Esophagus muscularis mucosa (tissue), 4 donors: Measurements from ENCODE around the gene PSMB8. TPM values are rescaled to one million over a fixed set of nuclear protein-coding genes. Genes with fewer than 3 reads are reported as not detected.
A peak's percentile ranks its signal among the peaks of the same experiment; 100 is the strongest.
"Not testable (repeated sequence)": the region's sequence is repeated elsewhere in the genome, so short reads cannot be mapped to it uniquely, and the experiment has no call there.

Experiments
- DNase-seq: peaks from one replicate; pipeline ENCODE4 v3.0.0-alpha.2; 2017; ENCODE audit errors: extremely low spot score
- H3K27ac ChIP-seq, 4 donors: fragments of 200-600 bp; sonication (generic); replicated peaks in 1 of 4; 1 replicate in 3 of 4; 2 replicates in 1 of 4; pipeline ENCODE4 v1.5.1; 2016 to 2019; ENCODE audit warnings: mild to moderate bottlenecking in 1 of 4
- H3K27me3 ChIP-seq, 4 donors: fragments of 200-600 bp; sonication (generic); one replicate each; pipeline versions ENCODE4 v1.5.1 to v1.6.0; 2016 to 2019
- H3K36me3 ChIP-seq, 4 donors: fragments of 200-600 bp; sonication (generic); one replicate each; pipeline ENCODE4 v1.5.1; 2016 to 2019
- H3K4me1 ChIP-seq, 4 donors: fragments of 200-600 bp; sonication (generic); one replicate each; pipeline ENCODE4 v1.5.1; 2016 to 2019
- H3K4me3 ChIP-seq, 4 donors: fragments of 200-600 bp; sonication (generic); 1 replicate in 2 of 4; 2 replicates in 2 of 4; pipeline ENCODE4 v1.5.1; 2016 to 2019; ENCODE audit warnings: mild to moderate bottlenecking in 4 of 4, moderate library complexity in 1 of 4
- H3K9me3 ChIP-seq, 4 donors: fragments of 200-600 bp; sonication (generic); 1 replicate in 3 of 4; 2 replicates in 1 of 4; pipeline ENCODE4 v1.5.1; 2016 to 2019
- EP300 ChIP-seq: sonication (generic); formaldehyde crosslinking; IDR thresholded peaks from one replicate; pipeline ENCODE4 v1.6.1; 2017; ENCODE audit warnings: antibody characterized with exemption
- POLR2A ChIP-seq: fragments of 450-650 bp; IDR thresholded peaks from one replicate; pipeline ENCODE4 v1.6.1; 2017; ENCODE audit warnings: antibody characterized with exemption, moderate library complexity, mild to moderate bottlenecking, low read depth
- POLR2AphosphoS5 ChIP-seq, 2 donors: sonication (generic); formaldehyde crosslinking; IDR thresholded peaks; one replicate each; pipeline ENCODE4 v1.6.1; 2017; ENCODE audit warnings: antibody characterized with exemption in 2 of 2
- WGBS: methylation state at CpG from one replicate; pipeline ENCODE4 v1.1.5; 2018; 5-methylcytosine and 5-hydroxymethylcytosine counted together
- intact Hi-C: fragments of 100-400 bp; cut with DNase I; formaldehyde crosslinking; loops from one replicate; pipeline ENCODE4 v1.15.1; 2023
- total RNA-seq, 4 donors: library from RNA; depleted of rRNA; stranded (reverse); fragments of >200 nt; gene quantifications; one replicate each; pipeline versions ENCODE4 v1.1.0 to v1.2.1, GENCODE V29; 2016
- TF ChIP-seq, protein P1 (sequence below), 3 experiments: fragments of 200-600 bp in 2 of 3; fragments of 450-650 bp in 1 of 3; sonication (generic) in 2 of 3; IDR thresholded peaks; one replicate each; pipeline ENCODE4 v1.5.1; 2017 to 2019; ENCODE audit warnings: antibody characterized with exemption in 3 of 3, mild to moderate bottlenecking in 2 of 3, moderate library complexity in 1 of 3

The PSMB8 gene
- total RNA-seq, 4 donors from 2014 or later, result 25.7 to 38.4 (median 32.4) TPM

DNA sequence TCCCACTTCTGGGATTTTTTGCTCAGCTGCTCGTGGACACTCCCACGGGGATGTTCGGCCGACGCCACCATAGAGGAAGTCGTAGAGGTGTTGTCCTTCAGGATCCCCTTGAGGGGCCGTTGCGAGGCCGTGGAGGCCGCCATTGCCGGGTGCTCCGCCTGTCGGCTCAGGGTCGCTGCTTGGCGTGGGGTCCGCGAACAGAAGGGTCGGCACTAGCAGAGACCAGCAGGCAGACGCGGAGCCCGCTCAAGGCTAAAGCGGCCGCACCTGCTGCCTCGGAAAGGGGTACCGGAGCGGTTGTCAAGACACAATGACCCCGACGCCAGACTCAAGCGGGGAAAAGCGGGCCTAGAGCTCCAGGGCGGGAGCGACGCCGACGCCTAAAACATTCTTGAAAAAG lies 35.8 kb upstream of the PSMB8 start:
- Histone ChIP-seq H3K9me3 (no peaks in the 10 kb centered on the region), H3K4me3 (no peak overlapping the region), H3K36me3 (no peaks in the 10 kb centered on the region), H3K27me3 (peaks cover 0 to 17% (median 4%) of the 10 kb centered on the region in 4 donors), H3K4me1 (peaks cover 0 to 8% (median 0%) of the 10 kb centered on the region in 4 donors), H3K27ac (no peak overlapping the region)
- DNase-seq, result no peak
- intact Hi-C loops, result no loop called here
- no peak for TF ChIP-seq POLR2AphosphoS5 (IDR thresholded peaks at IDR 0.05)
- WGBS, result 53% methylated on average over 35 of the region's 35 CpGs

DNA sequence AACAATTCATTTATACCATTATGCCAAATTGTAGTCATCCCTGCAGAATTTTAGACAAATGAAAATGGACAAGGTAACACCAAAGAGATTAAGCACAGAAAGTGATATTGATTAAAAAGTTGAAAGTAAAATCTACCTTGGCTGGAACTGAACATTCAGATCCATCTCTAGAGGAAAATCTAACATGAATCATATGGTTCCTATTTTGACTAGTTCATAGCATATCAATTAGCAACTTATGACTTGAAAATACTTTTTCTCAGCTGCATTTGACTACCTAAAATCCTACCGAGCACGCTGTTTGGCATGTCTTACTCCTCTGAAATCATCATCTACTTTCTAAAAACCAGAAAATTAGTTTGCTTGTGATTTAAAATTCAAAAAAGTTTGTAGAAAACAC lies 32.8 kb upstream of the PSMB8 start:
- WGBS, result 86% methylated on average over 2 of the region's 2 CpGs
- Histone ChIP-seq H3K27me3 (peaks cover 0 to 25% (median 4%) of the 10 kb centered on the region in 4 donors), H3K4me1 (no peaks in the 10 kb centered on the region), H3K9me3 (no peaks in the 10 kb centered on the region), H3K36me3 (no peaks in the 10 kb centered on the region), H3K27ac (no peak overlapping the region), H3K4me3 (no peak overlapping the region)
- TF ChIP-seq EP300 (no peak), POLR2AphosphoS5 (IDR thresholded peaks at IDR 0.05) (no peak), POLR2A (no peak)
- TF ChIP-seq, protein P1, sequence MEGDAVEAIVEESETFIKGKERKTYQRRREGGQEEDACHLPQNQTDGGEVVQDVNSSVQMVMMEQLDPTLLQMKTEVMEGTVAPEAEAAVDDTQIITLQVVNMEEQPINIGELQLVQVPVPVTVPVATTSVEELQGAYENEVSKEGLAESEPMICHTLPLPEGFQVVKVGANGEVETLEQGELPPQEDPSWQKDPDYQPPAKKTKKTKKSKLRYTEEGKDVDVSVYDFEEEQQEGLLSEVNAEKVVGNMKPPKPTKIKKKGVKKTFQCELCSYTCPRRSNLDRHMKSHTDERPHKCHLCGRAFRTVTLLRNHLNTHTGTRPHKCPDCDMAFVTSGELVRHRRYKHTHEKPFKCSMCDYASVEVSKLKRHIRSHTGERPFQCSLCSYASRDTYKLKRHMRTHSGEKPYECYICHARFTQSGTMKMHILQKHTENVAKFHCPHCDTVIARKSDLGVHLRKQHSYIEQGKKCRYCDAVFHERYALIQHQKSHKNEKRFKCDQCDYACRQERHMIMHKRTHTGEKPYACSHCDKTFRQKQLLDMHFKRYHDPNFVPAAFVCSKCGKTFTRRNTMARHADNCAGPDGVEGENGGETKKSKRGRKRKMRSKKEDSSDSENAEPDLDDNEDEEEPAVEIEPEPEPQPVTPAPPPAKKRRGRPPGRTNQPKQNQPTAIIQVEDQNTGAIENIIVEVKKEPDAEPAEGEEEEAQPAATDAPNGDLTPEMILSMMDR (IDR thresholded peaks at IDR 0.05), result no peak
- no peak for DNase-seq
- intact Hi-C loops, result no loop called here

DNA sequence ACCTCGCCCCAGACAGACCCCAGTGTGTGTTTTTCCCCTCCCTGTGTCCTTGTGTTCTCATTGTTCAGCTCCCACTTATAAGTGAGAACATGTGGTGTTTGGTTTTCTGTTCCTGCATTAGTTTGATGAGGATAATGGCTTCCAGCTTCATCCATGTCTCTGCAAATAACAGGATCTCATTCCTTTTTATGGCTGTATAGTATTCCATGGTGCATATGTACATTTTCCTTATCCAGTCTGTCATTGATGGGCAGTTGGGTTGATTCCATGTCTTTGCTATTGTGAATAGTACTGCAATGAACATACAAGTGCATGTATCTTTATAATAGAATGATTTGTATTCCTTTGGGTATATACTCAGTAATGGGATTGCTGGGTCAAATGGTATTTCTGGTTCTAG lies 30.1 kb upstream of the PSMB8 start:
- intact Hi-C loops, DNase-seq, H3K9me3 ChIP-seq, H3K27ac ChIP-seq, H3K36me3 ChIP-seq, H3K4me3 ChIP-seq, H3K4me1 ChIP-seq: not testable (repeated sequence)
- peaks cover 0 to 12% (median 4%) of the 10 kb centered on the region in 4 donors for H3K27me3 ChIP-seq
- WGBS, result 43% methylated on average over 1 of the region's 1 CpG

- H3K9me3 ChIP-seq, result no peaks in the 10 kb centered on the region
- no peak overlapping the region for H3K27ac ChIP-seq
- H3K4me3 ChIP-seq, result no peak overlapping the region
- H3K27me3 ChIP-seq, result peaks cover 0 to 7% (median 2%) of the 10 kb centered on the region in 4 donors
- peak; percentile 93 for DNase-seq
- intact Hi-C loops, result loop anchor here (5.0 kb wide), 1 partner anchor 456 kb away; no protein-coding TSS in a partner anchor
- no peaks in the 10 kb centered on the region for H3K36me3 ChIP-seq
- TF ChIP-seq POLR2AphosphoS5 (IDR thresholded peaks at IDR 0.05) (no peak), EP300 (no peak)
- TF ChIP-seq, protein P1 (IDR thresholded peaks at IDR 0.05), result peak; percentile 94 to 96 (median 95)
- H3K4me1 ChIP-seq, result peaks cover 0 to 7% (median 2%) of the 10 kb centered on the region in 4 donors
- WGBS, result 17% methylated on average over 5 of the region's 5 CpGs
Measured at GRCh38 chr6:32868257-32868788, 24.5 kb upstream of the PSMB8 start.

DNA sequence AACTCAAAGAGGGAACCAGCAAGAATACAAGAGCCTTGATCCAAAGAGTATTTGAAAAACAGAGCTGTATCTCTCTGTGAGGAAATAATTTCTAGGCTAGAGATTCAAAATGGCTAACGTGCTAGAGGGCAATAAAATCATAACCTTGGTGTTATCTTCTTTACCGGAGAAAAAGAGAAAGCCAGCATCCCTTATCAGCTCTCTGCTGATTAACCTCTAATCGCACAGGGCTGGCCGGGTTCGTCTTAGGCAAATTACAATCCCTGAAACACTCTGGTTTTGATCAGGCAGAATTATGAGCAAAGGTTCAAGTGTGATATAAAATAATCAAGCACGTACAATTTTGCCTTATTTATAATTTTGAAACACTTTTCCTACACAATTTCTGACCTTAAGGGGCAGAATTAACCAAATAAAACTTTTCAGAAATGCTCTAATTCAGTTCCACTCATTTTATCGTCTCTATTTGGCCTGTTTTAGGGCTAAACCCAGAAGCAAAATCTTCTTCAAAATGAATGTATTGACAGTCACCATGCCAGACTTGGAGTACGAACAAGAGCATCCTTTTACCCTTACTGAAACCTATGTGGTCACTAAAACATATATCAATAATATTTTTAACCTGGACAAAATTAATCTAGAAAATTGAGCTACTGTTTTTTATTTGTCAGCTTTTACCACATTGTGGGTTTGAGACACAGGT lies 23.9 kb upstream of the PSMB8 start:
- intact Hi-C loops, result loop anchor here (1.0 to 5.0 kb wide), 2 partner anchors 29 to 455 kb away; partner anchors contain the start of gene TAP2
- DNase-seq, result peak; percentile 7
- 62% methylated on average over 8 of the region's 8 CpGs for WGBS
- TF ChIP-seq POLR2A, result no peak
- TF ChIP-seq EP300, result no peak
- TF ChIP-seq, protein P1 (IDR thresholded peaks at IDR 0.05), result no peak
- no peak for TF ChIP-seq POLR2AphosphoS5 (IDR thresholded peaks at IDR 0.05)
- Histone ChIP-seq H3K4me1 (peaks cover 0 to 7% (median 2%) of the 10 kb centered on the region in 4 donors), H3K4me3 (no peak overlapping the region), H3K27ac (no peak overlapping the region), H3K27me3 (peaks cover 0 to 7% (median 2%) of the 10 kb centered on the region in 4 donors), H3K36me3 (no peaks in the 10 kb centered on the region), H3K9me3 (no peaks in the 10 kb centered on the region)
